ENCODE results near the gene SOWAHA. TPM values are rescaled to one million over a fixed set of nuclear protein-coding genes. Genes with fewer than 3 reads are reported as not detected.
A peak's percentile ranks its signal among the peaks of the same experiment; 100 is the strongest.

SOWAHA gene
- total and polyA plus RNA-seq, 2 of the 4 experiments (the other 2 are of a cell fraction): 0.03 TPM; not detected in 1

DNA sequence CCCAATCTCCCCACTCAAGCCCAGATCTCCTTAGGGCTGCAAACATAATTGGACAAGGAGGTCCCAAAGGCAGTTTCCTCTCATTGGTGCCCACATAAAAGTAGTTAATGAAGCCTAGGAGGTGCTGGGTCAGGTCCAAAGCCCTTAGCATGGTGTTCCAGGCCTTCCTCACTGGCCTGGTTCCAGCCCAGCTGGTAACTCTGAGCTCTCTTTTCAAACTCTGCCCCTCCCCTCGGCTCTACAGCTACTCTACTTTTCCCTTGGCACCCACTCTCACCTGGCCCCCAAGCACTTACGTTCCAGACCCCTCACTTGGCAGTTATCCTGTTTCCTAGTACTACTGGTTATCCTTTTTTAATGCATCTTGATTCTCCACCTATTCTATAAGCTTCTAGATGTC lies 46.0 kb upstream of the SOWAHA start:
- Histone ChIP-seq H3K9me3 (ENCODE audit: control insufficient read depth, insufficient read depth, low read length) (no peaks in the 10 kb centered on the region), H3K56ac (ENCODE audit: extremely low read depth, insufficient read depth, low read length) (no peak overlapping the region), H3K4me1 (ENCODE audit: control insufficient read depth, insufficient read depth, low read length) (peaks cover 21% of the 10 kb centered on the region), H3K27ac (ENCODE audit: insufficient read depth, low read length) (no peak overlapping the region; the same call in 1 of the 2 replicates), H3K4ac (ENCODE audit: low read depth, low read length) (peak overlapping the region; percentile 90), H2AFZ (replicated peaks; ENCODE audit: low read length, poor library complexity) (no peak overlapping the region), H2BK5ac (ENCODE audit: low read depth, low read length, poor library complexity, severe bottlenecking) (no peak overlapping the region), H2BK120ac (ENCODE audit: low read depth, low read length) (peak overlapping the region; percentile 76), H3K79me1 (ENCODE audit: low read depth in 1 of 2, low read length in 2 of 2) (peaks cover 29 to 69% of the 10 kb centered on the region in 2 experiments), H4K5ac (ENCODE audit: low read depth, low read length) (no peak overlapping the region; the same call in 1 of the 2 replicates), H3K4me3 (ENCODE audit: insufficient read depth, low read depth, low read length) (no peak overlapping the region), H4K8ac (ENCODE audit: low read depth in 2 of 2, low read length in 2 of 2) (peak overlapping the region; percentile 23 to 48; a peak in 2 of 4 replicates), H3K27me3 (ENCODE audit: control insufficient read depth, insufficient read depth, low read length) (no peaks in the 10 kb centered on the region), H4K91ac (ENCODE audit: insufficient read depth, low read depth, low read length) (peak overlapping the region; percentile 82; the same call in 1 of the 2 replicates), H2AK9ac (replicated peaks; ENCODE audit: low read depth, low read length, poor library complexity) (no peak overlapping the region), H3K9ac (ENCODE audit: low read depth, low read length) (no peak overlapping the region), H3K36me3 (ENCODE audit: control insufficient read depth, insufficient read depth, low read length) (peaks cover 26% of the 10 kb centered on the region), H3K14ac (replicated peaks; ENCODE audit: low read depth, low read length) (peak overlapping the region; percentile 76), H3K18ac (ENCODE audit: low read depth, low read length) (no peak overlapping the region), H2AK5ac (ENCODE audit: low read depth, low read length) (peak overlapping the region; percentile 28; the same call in 1 of the 2 replicates), H3K4me2 (ENCODE audit: low read depth, low read length) (no peak overlapping the region; the same call in 1 of the 2 replicates), H3K9me1 (ENCODE audit: insufficient read depth, low read length) (peaks cover 41% of the 10 kb centered on the region), H4K20me1 (ENCODE audit: insufficient read depth, low read length) (peaks cover 41% of the 10 kb centered on the region), H3K23ac (ENCODE audit: low read depth, low read length) (no peak overlapping the region), H2BK15ac (ENCODE audit: low read depth, low read length) (0 out of 3 replicates have a peak overlapping the region, but pooled peaks have one; percentile 20), H2BK20ac (ENCODE audit: low read depth, low read length) (peak overlapping the region; percentile 32; the same call in 1 of the 2 replicates)
- in situ Hi-C loops (cut with MboI; ENCODE audit: low sequenced_read_pairs) (no loop called here), intact Hi-C loops (cut with micrococcal nuclease) (no loop called here), dilution Hi-C loops (cut with HindIII; ENCODE audit: low sequenced_read_pairs, unreplicated experiment) (no loop called here)
- BruUV-seq (replicated peaks): no TSS peak
- ATAC-seq (ENCODE audit: low read depth): no peak
- TF ChIP-seq RFX5 (IDR thresholded peaks at IDR 0.05; ENCODE audit: low read depth, low read length): no peak
- TF ChIP-seq, protein P1, sequence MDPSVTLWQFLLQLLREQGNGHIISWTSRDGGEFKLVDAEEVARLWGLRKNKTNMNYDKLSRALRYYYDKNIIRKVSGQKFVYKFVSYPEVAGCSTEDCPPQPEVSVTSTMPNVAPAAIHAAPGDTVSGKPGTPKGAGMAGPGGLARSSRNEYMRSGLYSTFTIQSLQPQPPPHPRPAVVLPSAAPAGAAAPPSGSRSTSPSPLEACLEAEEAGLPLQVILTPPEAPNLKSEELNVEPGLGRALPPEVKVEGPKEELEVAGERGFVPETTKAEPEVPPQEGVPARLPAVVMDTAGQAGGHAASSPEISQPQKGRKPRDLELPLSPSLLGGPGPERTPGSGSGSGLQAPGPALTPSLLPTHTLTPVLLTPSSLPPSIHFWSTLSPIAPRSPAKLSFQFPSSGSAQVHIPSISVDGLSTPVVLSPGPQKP (IDR thresholded peaks at IDR 0.05; ENCODE audit: borderline replicate concordance, low read depth, low read length): no peak
- TF ChIP-seq MAFK (IDR thresholded peaks at IDR 0.05; ENCODE audit: low read depth, low read length): no peak
- no peak for TF ChIP-seq NFE2L2 (IDR thresholded peaks at IDR 0.05; ENCODE audit: low read depth, low read length)
- WGBS, 2 experiments (ENCODE audit: extremely low coverage in 2 of 2, insufficient read length in 1 of 2): 83% methylated on average over 2 of the region's 2 CpGs; no CpG with 5 or more reads in 1 of the 2 experiments
- ChIA-PET CTCF (interaction anchor here (0.7 to 1.3 kb wide), 3 partner anchors 12 to 1020 kb away, joined by 3 to 5 read pairs (median 3); no protein-coding TSS in a partner anchor), POLR2A (ENCODE audit: unreplicated experiment) (interaction anchor here (0.9 kb wide), 1 partner anchor 53 kb away, joined by 5 read pairs; no protein-coding TSS in a partner anchor)
- DNase-seq: no peak
